OCI-LY3 (cell line): ENCODE results near the gene SLC3A2.

ENCODE experiments used
- EZH2phosphoT487 ChIP-seq: fragments of 200-600 bp; shearing (Covaris generic); IDR thresholded peaks from 2 replicates; pipeline ENCODE4 v1.6.1; 2018; ENCODE audit warnings: antibody characterized with exemption, mixed run types, low read depth
- TF ChIP-seq, protein P1 (sequence below): fragments of 200-600, 300-600 bp; sonication (generic); IDR thresholded peaks from 2 replicates; pipeline ENCODE4 v1.5.1; 2014; ENCODE audit warnings: antibody characterized with exemption, low read length, low read depth

- TF ChIP-seq, protein P1, sequence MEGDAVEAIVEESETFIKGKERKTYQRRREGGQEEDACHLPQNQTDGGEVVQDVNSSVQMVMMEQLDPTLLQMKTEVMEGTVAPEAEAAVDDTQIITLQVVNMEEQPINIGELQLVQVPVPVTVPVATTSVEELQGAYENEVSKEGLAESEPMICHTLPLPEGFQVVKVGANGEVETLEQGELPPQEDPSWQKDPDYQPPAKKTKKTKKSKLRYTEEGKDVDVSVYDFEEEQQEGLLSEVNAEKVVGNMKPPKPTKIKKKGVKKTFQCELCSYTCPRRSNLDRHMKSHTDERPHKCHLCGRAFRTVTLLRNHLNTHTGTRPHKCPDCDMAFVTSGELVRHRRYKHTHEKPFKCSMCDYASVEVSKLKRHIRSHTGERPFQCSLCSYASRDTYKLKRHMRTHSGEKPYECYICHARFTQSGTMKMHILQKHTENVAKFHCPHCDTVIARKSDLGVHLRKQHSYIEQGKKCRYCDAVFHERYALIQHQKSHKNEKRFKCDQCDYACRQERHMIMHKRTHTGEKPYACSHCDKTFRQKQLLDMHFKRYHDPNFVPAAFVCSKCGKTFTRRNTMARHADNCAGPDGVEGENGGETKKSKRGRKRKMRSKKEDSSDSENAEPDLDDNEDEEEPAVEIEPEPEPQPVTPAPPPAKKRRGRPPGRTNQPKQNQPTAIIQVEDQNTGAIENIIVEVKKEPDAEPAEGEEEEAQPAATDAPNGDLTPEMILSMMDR, result no peak
- no peak for TF ChIP-seq EZH2phosphoT487
These were observed 29.6 kb downstream of the SLC3A2 start for GRCh38 chr11:62910141-62910882.
